IPS-20b (cell line): Measurements from ENCODE around the gene LAGE3.

Experiments used
- H3K27ac ChIP-seq: one replicate; pipeline ENCODE4 v1.5.1; 2013; ENCODE audit warnings: low read length
- H3K27me3 ChIP-seq: 2 replicates; pipeline ENCODE4 v1.6.1; 2013; ENCODE audit warnings: mild to moderate bottlenecking, low read length, inconsistent platforms; ENCODE audit not compliant: insufficient read depth
- H3K36me3 ChIP-seq: 2 replicates; pipeline ENCODE4 v1.6.1; 2013; ENCODE audit warnings: low read depth, mild to moderate bottlenecking, inconsistent platforms, low read length, moderate library complexity; ENCODE audit not compliant: insufficient read depth
- H3K4me1 ChIP-seq: 2 replicates; pipeline ENCODE4 v1.6.1; 2013; ENCODE audit warnings: mild to moderate bottlenecking, control low read depth, inconsistent platforms, low read length, moderate library complexity; ENCODE audit not compliant: insufficient read depth
- H3K4me3 ChIP-seq: 2 replicates; pipeline ENCODE4 v1.5.1; 2013; ENCODE audit warnings: mild to moderate bottlenecking, low read length, inconsistent platforms
- H3K9ac ChIP-seq: 2 replicates; pipeline ENCODE4 v1.6.1; 2013; ENCODE audit warnings: low read depth, mild to moderate bottlenecking, inconsistent platforms, low read length, moderate library complexity
- H3K9me3 ChIP-seq: 2 replicates; pipeline ENCODE4 v1.6.1; 2013; ENCODE audit warnings: mild to moderate bottlenecking, low read depth, low read length, inconsistent platforms; ENCODE audit not compliant: insufficient read depth

Gene LAGE3

GRCh38 chrX:154470914-154471568 is 8.0 kb downstream of the LAGE3 start:
- Histone ChIP-seq H3K27me3 (no peaks in the 10 kb centered on the region), H3K4me1 (no peaks in the 10 kb centered on the region), H3K9ac (no peak overlapping the region), H3K36me3 (no peaks in the 10 kb centered on the region; the same call in none of the 2 replicates), H3K4me3 (no peak overlapping the region), H3K27ac (no peak overlapping the region), H3K9me3 (no peaks in the 10 kb centered on the region)

- no peak overlapping the region for H3K9ac ChIP-seq
- H3K4me1 ChIP-seq = no peaks in the 10 kb centered on the region
- no peak overlapping the region for H3K27ac ChIP-seq
- no peaks in the 10 kb centered on the region; the same call in none of the 2 replicates for H3K36me3 ChIP-seq
- no peaks in the 10 kb centered on the region for H3K27me3 ChIP-seq
- H3K4me3 ChIP-seq = no peak overlapping the region
- no peaks in the 10 kb centered on the region for H3K9me3 ChIP-seq
Observed at GRCh38 chrX:154470434-154470833, 8.6 kb downstream of the LAGE3 start.

- no peaks in the 10 kb centered on the region for H3K4me1 ChIP-seq
- no peak overlapping the region for H3K4me3 ChIP-seq
- no peaks in the 10 kb centered on the region for H3K27me3 ChIP-seq
- no peaks in the 10 kb centered on the region; the same call in none of the 2 replicates for H3K36me3 ChIP-seq
- no peaks in the 10 kb centered on the region for H3K9me3 ChIP-seq
- no peak overlapping the region for H3K9ac ChIP-seq
- no peak overlapping the region for H3K27ac ChIP-seq
Observed at GRCh38 chrX:154469880-154470279, 9.2 kb downstream of the LAGE3 start.

GRCh38 chrX:154469114-154469513 is 10.0 kb downstream of the LAGE3 start:
- Histone ChIP-seq H3K9me3 (no peaks in the 10 kb centered on the region), H3K4me3 (no peak overlapping the region), H3K27me3 (no peaks in the 10 kb centered on the region), H3K9ac (no peak overlapping the region), H3K4me1 (no peaks in the 10 kb centered on the region), H3K36me3 (peaks cover 3% of the 10 kb centered on the region), H3K27ac (no peak overlapping the region)

- H3K9me3 ChIP-seq = no peaks in the 10 kb centered on the region
- no peak overlapping the region for H3K27ac ChIP-seq
- H3K4me1 ChIP-seq = no peaks in the 10 kb centered on the region
- no peak overlapping the region for H3K9ac ChIP-seq
- H3K27me3 ChIP-seq = no peaks in the 10 kb centered on the region
- H3K4me3 ChIP-seq = no peak overlapping the region
- peaks cover 3% of the 10 kb centered on the region for H3K36me3 ChIP-seq
Observed at GRCh38 chrX:154468217-154468616, 10.9 kb downstream of the LAGE3 start.

GRCh38 chrX:154467556-154467955 is 11.5 kb downstream of the LAGE3 start:
- H3K27me3 ChIP-seq = no peaks in the 10 kb centered on the region
- peaks cover 3% of the 10 kb centered on the region for H3K36me3 ChIP-seq
- H3K9ac ChIP-seq = no peak overlapping the region
- no peak overlapping the region for H3K27ac ChIP-seq
- no peak overlapping the region for H3K4me3 ChIP-seq
- H3K4me1 ChIP-seq = no peaks in the 10 kb centered on the region
- no peaks in the 10 kb centered on the region for H3K9me3 ChIP-seq

GRCh38 chrX:154466907-154467306 is 12.2 kb downstream of the LAGE3 start:
- Histone ChIP-seq H3K27me3 (no peaks in the 10 kb centered on the region), H3K9ac (no peak overlapping the region), H3K9me3 (no peaks in the 10 kb centered on the region), H3K36me3 (peaks cover 3% of the 10 kb centered on the region), H3K4me3 (no peak overlapping the region), H3K27ac (no peak overlapping the region), H3K4me1 (no peaks in the 10 kb centered on the region)

GRCh38 chrX:154466036-154466435 is 13.0 kb downstream of the LAGE3 start:
- H3K27ac ChIP-seq = no peak overlapping the region
- H3K4me3 ChIP-seq = no peak overlapping the region
- H3K4me1 ChIP-seq = no peaks in the 10 kb centered on the region
- H3K9ac ChIP-seq = no peak overlapping the region
- H3K9me3 ChIP-seq = no peaks in the 10 kb centered on the region
- no peaks in the 10 kb centered on the region for H3K27me3 ChIP-seq
- peaks cover 3% of the 10 kb centered on the region; the same call in 1 of the 2 replicates for H3K36me3 ChIP-seq

- Histone ChIP-seq H3K36me3 (peaks cover 3% of the 10 kb centered on the region; the same call in 1 of the 2 replicates), H3K4me1 (no peaks in the 10 kb centered on the region), H3K9me3 (no peaks in the 10 kb centered on the region), H3K9ac (no peak overlapping the region), H3K4me3 (no peak overlapping the region), H3K27me3 (no peaks in the 10 kb centered on the region), H3K27ac (no peak overlapping the region)
Observed at GRCh38 chrX:154465601-154466000, 13.5 kb downstream of the LAGE3 start.

- Histone ChIP-seq H3K27me3 (no peaks in the 10 kb centered on the region), H3K36me3 (peaks cover 3% of the 10 kb centered on the region; the same call in 1 of the 2 replicates), H3K9ac (no peak overlapping the region), H3K27ac (no peak overlapping the region), H3K4me1 (no peaks in the 10 kb centered on the region), H3K9me3 (no peaks in the 10 kb centered on the region), H3K4me3 (no peak overlapping the region)
Observed at GRCh38 chrX:154464806-154465365, 14.2 kb downstream of the LAGE3 start.

- no peaks in the 10 kb centered on the region for H3K27me3 ChIP-seq
- H3K4me1 ChIP-seq = no peaks in the 10 kb centered on the region
- H3K9me3 ChIP-seq = no peaks in the 10 kb centered on the region
- H3K9ac ChIP-seq = no peak overlapping the region
- H3K27ac ChIP-seq = no peak overlapping the region
- no peak overlapping the region for H3K4me3 ChIP-seq
- H3K36me3 ChIP-seq = 0 out of 2 replicates have a peak, but pooled peaks cover 3% of the 10 kb centered on the region
Observed at GRCh38 chrX:154463611-154464220, 15.4 kb downstream of the LAGE3 start.

- no peaks in the 10 kb centered on the region for H3K9me3 ChIP-seq
- H3K27me3 ChIP-seq = no peaks in the 10 kb centered on the region
- H3K4me1 ChIP-seq = no peaks in the 10 kb centered on the region
- H3K4me3 ChIP-seq = no peak overlapping the region
- 0 out of 2 replicates have a peak, but pooled peaks cover 3% of the 10 kb centered on the region for H3K36me3 ChIP-seq
- no peak overlapping the region for H3K9ac ChIP-seq
- H3K27ac ChIP-seq = no peak overlapping the region
Observed at GRCh38 chrX:154462396-154462795, 16.7 kb downstream of the LAGE3 start.
